Breast epithelium (tissue), 4 donors: Measurements from ENCODE around the gene PDE6B. TPM values are rescaled to one million over a fixed set of nuclear protein-coding genes. Genes with fewer than 3 reads are reported as not detected.

Experiments used
- DNase-seq, 2 donors: peaks; one replicate each; pipeline ENCODE4 v3.0.0-alpha.2; 2019; ENCODE audit warnings: low spot score in 2 of 2
- H3K27ac ChIP-seq, 2 donors: fragments of 200-600 bp; sonication (generic) in 1 of 2; one replicate each; pipeline ENCODE4 v1.5.1; 2016 to 2019; ENCODE audit warnings: mild to moderate bottlenecking in 1 of 2
- H3K27me3 ChIP-seq, 2 donors: fragments of 200-600 bp; sonication (generic) in 1 of 2; one replicate each; pipeline versions ENCODE4 v1.5.1 to v1.6.0; 2017 to 2019; ENCODE audit warnings: control low read depth in 1 of 2, mild to moderate bottlenecking in 1 of 2
- H3K36me3 ChIP-seq: fragments of 200-600 bp; one replicate; pipeline ENCODE4 v1.5.1; 2019
- H3K4me1 ChIP-seq, 2 donors: fragments of 200-600 bp; sonication (generic); one replicate each; pipeline ENCODE4 v1.5.1; 2016 to 2019; ENCODE audit warnings: control low read depth in 1 of 2
- H3K4me3 ChIP-seq, 3 donors: fragments of 200-600 bp; sonication (generic); 1 replicate in 2 of 3; 2 replicates in 1 of 3; pipeline ENCODE4 v1.5.1; 2016 to 2019; ENCODE audit warnings: mild to moderate bottlenecking in 3 of 3, moderate library complexity in 2 of 3
- H3K9me3 ChIP-seq, 2 donors: fragments of 200-600 bp; sonication (generic) in 1 of 2; one replicate each; pipeline ENCODE4 v1.5.1; 2016 to 2019; ENCODE audit warnings: control low read depth in 1 of 2
- CTCF ChIP-seq, 3 donors: fragments of 450-650 bp; IDR thresholded peaks; one replicate each; pipeline ENCODE4 v1.5.1; 2016 to 2017; ENCODE audit warnings: antibody characterized with exemption in 3 of 3, mild to moderate bottlenecking in 3 of 3, moderate library complexity in 3 of 3
- POLR2A ChIP-seq: fragments of 450-650 bp; IDR thresholded peaks from one replicate; pipeline ENCODE4 v1.6.1; 2016; ENCODE audit warnings: antibody characterized with exemption, mild to moderate bottlenecking, moderate library complexity
- POLR2AphosphoS5 ChIP-seq, 3 donors: sonication (generic); formaldehyde crosslinking; IDR thresholded peaks; one replicate each; pipeline ENCODE4 v1.6.1; 2017; ENCODE audit warnings: antibody characterized with exemption in 3 of 3
- intact Hi-C: fragments of 100-400 bp; cut with DNase I; formaldehyde crosslinking; loops from one replicate; pipeline ENCODE4 v1.15.1; 2023; ENCODE audit warnings: low total_unique reads
- total RNA-seq, 3 donors: library from RNA; depleted of rRNA; stranded (reverse); fragments of >200 nt; gene quantifications; one replicate each; pipeline ENCODE4 v1.1.0, GENCODE V29; 2016

PDE6B gene
- total RNA-seq, result 10 to 100 TPM in 1 of 3 donors, 1 to 10 TPM in 2; 2.7 to 10.2 (median 8.5) TPM

GRCh38 chr4:624705-625590 lies at the start of gene PDE6B:
Gene PDE6B, plus strand, starts transcription at chr4:625573. Its CDS starts 54 bp downstream, at chr4:625627.
- DNase-seq, result no peak
- no peak within 1 kb of the TSS for H3K4me3 ChIP-seq
- H3K27me3 ChIP-seq, result peaks cover 0 to 36% of the 10 kb centered on the region in 2 donors
- TF ChIP-seq POLR2AphosphoS5 (IDR thresholded peaks at IDR 0.05) (no peak), CTCF (IDR thresholded peaks at IDR 0.05) (no peak), POLR2A (no peak)
- intact Hi-C loops, result no loop called here
- no peaks in the 10 kb centered on the region for H3K4me1 ChIP-seq
- H3K9me3 ChIP-seq, result no peaks in the 10 kb centered on the region
- no peaks in the 10 kb centered on the region for H3K36me3 ChIP-seq
- no peak within 1 kb of the TSS for H3K27ac ChIP-seq

- Histone ChIP-seq H3K9me3 (no peaks in the 10 kb centered on the region), H3K36me3 (no peaks in the 10 kb centered on the region), H3K27me3 (peaks cover 8 to 88% of the 10 kb centered on the region in 2 donors), H3K4me1 (peaks cover 0 to 9% of the 10 kb centered on the region in 2 donors), H3K4me3 (peak within 1 kb of the TSS in 2 of 3 donors; percentile 9 to 51), H3K27ac (no peak within 1 kb of the TSS)
- no peak for DNase-seq
- intact Hi-C loops, result no loop called here
- TF ChIP-seq POLR2A (no peak), POLR2AphosphoS5 (IDR thresholded peaks at IDR 0.05) (no peak), CTCF (IDR thresholded peaks at IDR 0.05) (no peak)
Measured at GRCh38 chr4:576245-576821, 49.0 kb upstream of the PDE6B start, which contains the start of gene TMEM271. Gene TMEM271, minus strand, starts transcription at chr4:576295. Its CDS starts 233 bp downstream, at chr4:576062.

- Histone ChIP-seq H3K4me1 (peaks cover 0 to 9% of the 10 kb centered on the region in 2 donors), H3K36me3 (no peaks in the 10 kb centered on the region), H3K9me3 (no peaks in the 10 kb centered on the region), H3K27ac (no peak overlapping the region), H3K27me3 (peaks cover 8 to 88% of the 10 kb centered on the region in 2 donors), H3K4me3 (peak overlapping the region in 1 of 3 donors; percentile 33)
- no peak for DNase-seq
- TF ChIP-seq POLR2A (no peak), CTCF (IDR thresholded peaks at IDR 0.05) (no peak), POLR2AphosphoS5 (IDR thresholded peaks at IDR 0.05) (no peak)
- intact Hi-C loops, result no loop called here
Measured at GRCh38 chr4:576991-577498, 48.3 kb upstream of the PDE6B start.

- DNase-seq, result no peak
- no peaks in the 10 kb centered on the region for H3K36me3 ChIP-seq
- no peak for TF ChIP-seq POLR2AphosphoS5 (IDR thresholded peaks at IDR 0.05)
- TF ChIP-seq POLR2A, result no peak
- no peak for TF ChIP-seq CTCF (IDR thresholded peaks at IDR 0.05)
- intact Hi-C loops, result no loop called here
- H3K27me3 ChIP-seq, result peaks cover 8 to 82% of the 10 kb centered on the region in 2 donors
- peak overlapping the region in 1 of 3 donors; percentile 33 for H3K4me3 ChIP-seq
- peaks cover 0 to 9% of the 10 kb centered on the region in 2 donors for H3K4me1 ChIP-seq
- no peaks in the 10 kb centered on the region for H3K9me3 ChIP-seq
- no peak overlapping the region for H3K27ac ChIP-seq
Measured at GRCh38 chr4:577499-578450, 47.6 kb upstream of the PDE6B start.
